HG03064 (cell line): ENCODE results near the gene BHLHE23.

ENCODE experiments used
- ATAC-seq: cut with Tn5 transposase; IDR thresholded peaks from one replicate; pipeline ENCODE4 v1.9.1; 2021; ENCODE audit warnings: low read depth; ENCODE audit not compliant: unreplicated experiment

The BHLHE23 gene

GRCh38 chr20:63026582-63027165 lies 19.9 kb upstream of the BHLHE23 start:
- ATAC-seq: no peak

DNA sequence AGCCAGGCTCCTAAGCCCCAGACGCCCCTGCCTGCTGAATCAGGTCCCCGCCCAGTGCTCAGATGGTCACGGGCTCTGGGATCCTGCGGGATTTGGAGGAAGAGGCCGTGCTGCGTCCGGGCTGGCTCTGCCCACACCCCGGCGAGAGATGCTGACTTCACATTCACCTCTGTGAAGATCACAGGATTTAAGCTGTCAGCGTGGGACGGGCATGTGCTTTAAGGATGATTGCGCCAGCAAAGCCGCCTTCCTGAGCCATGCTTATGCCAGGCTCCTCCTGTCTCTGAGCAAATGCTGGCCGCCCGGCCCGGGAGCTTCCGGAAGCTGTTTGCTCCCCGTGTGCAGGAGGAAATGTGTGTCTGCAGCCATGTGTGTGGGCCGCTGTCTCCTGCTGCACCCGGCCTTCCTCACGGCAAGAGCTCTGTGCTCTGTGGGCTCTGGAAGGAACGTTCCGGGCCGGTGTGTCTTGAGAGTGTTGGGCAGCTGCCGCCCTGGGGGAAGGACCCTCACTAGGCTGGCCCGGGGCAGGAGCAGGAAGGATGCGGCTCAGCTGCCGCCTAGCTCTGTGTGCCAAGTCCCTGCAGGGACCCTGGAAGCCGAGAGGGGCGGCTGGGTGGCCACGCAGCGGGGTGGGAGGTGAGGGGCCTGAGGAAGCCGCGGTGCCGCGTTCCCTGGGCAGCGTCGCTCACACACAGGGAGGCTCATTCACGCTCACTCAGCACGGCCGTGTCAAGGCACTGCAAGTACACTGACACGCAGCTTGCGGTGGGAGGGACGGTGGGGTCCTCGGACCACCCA lies 19.0 kb upstream of the BHLHE23 start:
- ATAC-seq: no peak

GRCh38 chr20:63024573-63025392 lies 18.0 kb upstream of the BHLHE23 start:
- ATAC-seq: no peak

DNA sequence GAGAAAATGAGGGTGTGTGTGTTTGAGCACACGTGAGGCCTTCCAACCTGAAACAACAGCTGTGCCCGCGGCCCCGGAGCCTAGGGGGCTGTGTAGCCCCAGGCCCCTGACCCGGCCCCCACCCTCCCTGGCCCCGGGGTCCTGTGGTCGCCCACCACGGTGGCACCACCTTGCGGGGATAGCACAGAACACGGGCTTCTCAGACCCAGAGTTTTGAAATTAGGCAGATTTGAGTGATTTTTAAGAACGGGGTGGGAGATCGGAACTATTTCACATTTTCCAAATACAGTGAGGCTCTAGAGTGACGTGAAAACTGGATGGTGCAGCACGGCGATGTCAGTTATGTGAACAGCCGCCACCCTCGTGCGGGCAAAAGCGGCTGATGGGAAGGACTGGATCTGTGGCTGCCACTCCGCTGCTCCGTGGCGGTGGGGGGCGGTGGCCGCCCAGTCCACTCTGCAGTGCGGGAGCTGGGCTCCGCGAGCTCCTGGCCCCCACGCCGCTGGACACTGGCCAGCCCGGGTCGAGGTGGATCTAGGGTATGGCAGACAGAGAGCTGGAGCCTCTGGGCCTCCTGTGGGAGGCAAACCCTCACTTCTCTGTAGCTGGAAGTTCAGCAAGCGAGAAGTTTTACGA lies 17.3 kb upstream of the BHLHE23 start:
- no peak for ATAC-seq

DNA sequence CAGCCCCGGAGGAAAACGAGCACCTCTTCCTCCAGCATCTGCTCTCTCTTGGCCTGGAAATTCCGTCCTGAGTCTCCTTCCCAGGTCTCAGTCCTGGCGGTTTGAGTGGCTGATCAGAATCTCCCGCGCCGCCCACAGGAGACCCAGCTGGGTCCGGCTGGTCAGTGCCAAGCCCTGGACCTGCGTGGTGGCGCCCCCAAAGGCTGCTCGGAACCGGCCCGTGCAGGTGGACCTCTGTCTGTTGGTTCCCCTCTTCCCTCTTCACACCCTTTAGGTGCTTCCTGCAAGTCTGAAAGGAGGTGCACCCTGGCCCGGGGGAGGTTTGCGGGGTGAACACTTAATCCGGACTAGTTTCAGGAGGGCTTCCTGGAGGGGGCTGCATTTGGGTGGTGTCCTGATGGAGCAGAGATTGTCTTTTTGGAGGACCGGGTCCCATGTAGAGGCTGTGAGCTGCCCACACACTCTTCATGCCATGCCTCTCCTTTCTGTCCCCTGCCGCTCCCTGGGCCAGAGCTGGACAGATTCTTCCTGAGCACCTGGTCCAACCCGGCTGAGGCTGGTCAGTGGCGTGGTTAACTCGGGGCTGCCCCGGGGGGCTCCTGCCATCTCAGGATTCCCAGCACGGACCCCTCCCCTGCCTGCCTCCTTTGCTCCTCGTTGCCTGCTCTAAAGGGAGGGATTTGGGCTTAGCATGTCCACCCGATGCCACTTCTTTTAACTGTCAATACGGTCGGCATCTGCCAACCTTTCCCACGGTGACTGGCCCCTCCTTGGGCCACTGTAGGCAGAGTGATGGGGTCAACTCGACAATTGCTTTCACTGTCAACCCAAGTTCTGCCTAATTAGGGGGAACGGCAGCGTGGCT lies 16.5 kb upstream of the BHLHE23 start:
- no peak for ATAC-seq

DNA sequence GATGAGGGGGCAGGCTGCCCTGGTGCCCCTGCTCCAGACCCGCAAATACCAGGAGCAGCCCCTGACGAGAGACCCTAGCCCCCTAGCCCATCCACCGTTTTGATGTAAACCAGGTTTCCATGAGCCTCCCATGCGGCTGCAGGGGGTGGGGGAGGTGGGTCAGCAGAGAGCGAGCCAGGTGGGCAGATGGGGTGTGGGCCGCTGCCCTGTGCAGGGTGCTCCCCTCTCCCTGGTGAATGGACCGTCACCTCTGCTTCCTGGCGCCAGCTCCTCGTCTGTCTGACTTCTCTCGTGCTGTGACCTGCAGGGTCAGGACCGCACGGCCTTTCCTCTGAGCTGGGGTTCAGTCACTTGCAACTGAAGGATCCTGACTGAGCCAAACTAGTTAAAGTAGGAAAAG lies 15.7 kb upstream of the BHLHE23 start:
- ATAC-seq: no peak

- ATAC-seq: no peak
These were observed 14.9 kb upstream of the BHLHE23 start for GRCh38 chr20:63021356-63022321.

- ATAC-seq: no peak
These were observed 13.9 kb upstream of the BHLHE23 start for GRCh38 chr20:63020681-63021080.

- ATAC-seq: no peak
These were observed 11.2 kb upstream of the BHLHE23 start for GRCh38 chr20:63017826-63018411.

DNA sequence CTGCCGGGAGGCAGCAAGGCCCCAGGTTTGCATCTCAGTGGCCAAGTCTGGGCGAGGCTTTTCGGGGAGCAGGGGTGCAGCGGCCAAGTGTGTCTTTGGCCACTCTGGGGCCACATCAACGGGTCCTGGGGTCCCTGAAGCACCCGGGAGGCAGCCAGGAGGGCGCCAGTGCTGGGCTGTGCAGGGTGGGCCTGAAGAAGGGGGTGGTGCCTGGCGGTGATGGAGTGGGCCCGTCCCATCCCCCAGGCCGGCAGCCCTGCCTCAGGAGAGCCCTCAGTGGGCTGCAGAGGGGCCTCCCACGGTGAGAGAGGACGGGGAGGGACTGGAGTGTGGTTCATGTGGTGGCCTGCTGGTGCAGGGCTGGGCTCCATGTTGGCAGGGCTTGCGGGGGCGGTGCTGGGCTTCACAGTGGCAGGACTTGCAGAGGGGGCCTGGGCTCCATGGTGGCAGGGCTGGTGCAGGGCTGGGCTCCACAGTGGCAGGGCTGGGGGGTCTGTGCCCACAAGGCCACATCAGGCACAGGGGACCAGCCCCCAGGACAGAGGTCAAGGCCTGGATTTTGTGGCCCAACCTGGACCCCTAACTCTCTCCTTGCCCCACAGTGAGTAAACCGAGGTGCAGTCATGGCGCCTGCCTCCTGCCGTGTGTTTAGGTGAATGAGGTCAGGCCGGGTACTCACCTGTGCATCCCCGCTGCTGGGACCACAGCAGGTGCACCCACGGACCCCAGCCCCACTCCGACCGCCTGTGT lies 10.5 kb upstream of the BHLHE23 start:
- ATAC-seq: no peak

- ATAC-seq: no peak
These were observed 9.8 kb upstream of the BHLHE23 start for GRCh38 chr20:63016514-63017075.

GRCh38 chr20:63015662-63016361 lies 9.0 kb upstream of the BHLHE23 start:
- no peak for ATAC-seq

GRCh38 chr20:63015147-63015661 lies 8.4 kb upstream of the BHLHE23 start:
- ATAC-seq: no peak

DNA sequence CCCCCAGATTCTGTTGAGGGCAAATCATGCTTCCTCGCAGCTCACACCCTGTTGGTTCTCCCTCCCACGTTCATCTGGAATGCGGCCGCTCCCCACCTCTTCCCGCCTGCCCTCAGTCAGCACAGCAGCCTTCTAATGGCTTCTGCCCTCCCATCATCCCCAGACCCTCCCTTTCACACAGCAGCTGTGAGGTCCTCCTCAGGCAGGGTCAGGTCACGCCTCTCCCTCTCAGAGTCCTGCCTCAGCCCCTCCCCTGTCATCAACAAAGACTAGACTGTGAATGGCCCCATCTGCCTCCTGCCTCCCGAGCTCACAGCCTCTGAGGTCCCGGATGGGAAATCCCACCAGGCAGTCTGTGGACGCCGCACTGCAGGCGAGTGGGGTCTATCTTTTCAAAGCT lies 7.9 kb upstream of the BHLHE23 start:
- no peak for ATAC-seq

DNA sequence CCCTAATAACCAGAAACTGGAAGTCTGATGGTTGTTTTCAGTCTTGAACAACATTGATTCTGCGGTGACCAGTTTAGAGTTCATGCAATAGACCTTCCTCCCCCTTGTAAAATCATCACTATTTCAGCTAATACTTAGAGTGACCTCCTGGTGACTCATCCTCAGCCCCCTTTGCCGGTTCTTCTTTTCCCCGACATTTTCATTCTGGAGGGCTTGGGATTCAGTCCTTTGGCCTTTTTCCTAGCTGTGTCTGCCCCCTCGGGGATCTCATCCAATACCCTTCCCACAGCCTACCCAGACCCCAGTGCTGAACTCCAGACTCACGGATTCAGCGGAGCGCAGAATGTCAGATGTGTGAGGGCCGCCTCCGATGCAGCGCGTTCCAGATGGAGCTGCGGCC lies 7.5 kb upstream of the BHLHE23 start:
- no peak for ATAC-seq

DNA sequence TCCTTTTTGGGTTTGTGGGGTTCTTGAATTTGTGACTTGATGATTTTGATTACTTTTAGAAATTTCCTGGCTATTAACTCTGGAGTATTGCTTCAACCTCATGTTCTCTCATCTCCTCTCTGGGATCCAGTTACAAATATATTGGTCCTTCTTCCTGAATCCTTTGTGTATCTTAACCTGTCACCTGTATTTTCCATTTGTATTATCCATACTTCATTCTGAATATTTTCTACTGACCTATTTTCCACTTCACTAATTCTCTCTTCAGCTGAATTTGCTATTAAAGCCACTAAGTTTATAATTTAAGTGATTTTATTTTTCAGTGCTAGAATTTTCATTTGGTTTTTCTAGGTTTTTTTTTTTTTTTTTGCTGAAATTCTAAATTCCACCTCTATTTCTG lies 6.4 kb upstream of the BHLHE23 start:
- no peak for ATAC-seq

DNA sequence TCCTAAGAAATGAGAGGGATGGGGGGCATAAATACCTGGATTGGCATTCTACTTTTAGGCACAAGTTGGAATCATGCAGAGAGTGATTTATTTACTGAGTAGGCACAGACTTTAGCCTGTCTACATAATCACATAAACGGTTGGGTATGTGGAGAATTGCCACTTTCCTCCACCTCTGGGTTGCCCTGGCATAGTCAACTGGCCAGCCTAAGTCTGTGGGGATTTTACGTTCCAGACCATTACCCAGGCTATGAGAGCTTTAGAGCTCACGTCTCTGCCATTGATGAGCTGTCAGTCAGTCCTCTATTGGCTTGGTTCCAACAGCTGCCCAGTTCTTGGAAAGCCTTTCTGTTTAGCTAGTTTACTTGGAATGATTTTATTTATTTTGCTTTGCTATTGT lies 5.0 kb upstream of the BHLHE23 start:
- ATAC-seq: no peak
